Umbilical cord (tissue), 2 donors: Measurements from ENCODE around the gene NOS1AP. TPM values are rescaled to one million over a fixed set of nuclear protein-coding genes. Genes with fewer than 3 reads are reported as not detected.
A peak's percentile ranks its signal among the peaks of the same experiment; 100 is the strongest.

Experiments
- DNase-seq: peaks from one replicate; pipeline ENCODE4 v3.0.0-alpha.2; 2015; ENCODE audit warnings: low spot score
- total RNA-seq: library from RNA; depleted of rRNA; stranded (reverse); fragments of >200 nt; gene quantifications from one replicate; pipeline ENCODE4 v1.2.3, GENCODE V29; 2014; ENCODE audit warnings: low replicate concordance; ENCODE audit not compliant: insufficient read depth

NOS1AP gene
- total RNA-seq, 1 donor from 2014 or later, result 2.9 TPM

- no peak for DNase-seq
These were observed 149.1 kb downstream of the NOS1AP start for GRCh38 chr1:162218546-162218945.

- no peak for DNase-seq
These were observed 149.5 kb downstream of the NOS1AP start for GRCh38 chr1:162218975-162219374.

DNA sequence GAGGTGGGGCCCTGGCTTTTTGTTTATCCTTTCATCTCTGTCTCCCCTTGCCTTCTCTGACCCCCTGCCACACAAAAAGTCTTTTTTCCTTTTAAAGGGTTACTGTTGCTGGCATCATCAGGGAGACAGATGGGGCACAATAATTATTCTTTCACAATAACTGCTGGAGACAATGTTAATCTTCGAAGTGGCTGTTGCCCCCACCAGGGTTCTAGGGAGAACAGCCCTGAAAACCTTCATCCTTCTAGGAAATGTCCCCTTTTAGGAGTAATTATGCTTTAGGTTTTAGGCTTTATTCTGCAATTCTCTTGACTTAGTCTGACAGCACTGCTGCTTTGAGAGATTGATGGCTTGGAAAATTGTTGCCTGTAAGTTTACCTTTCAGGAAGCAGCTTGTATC, 150.0 kb downstream of the NOS1AP start:
- no peak for DNase-seq

GRCh38 chr1:162220009-162220539, 150.6 kb downstream of the NOS1AP start:
- no peak for DNase-seq

GRCh38 chr1:162222014-162222413, 152.5 kb downstream of the NOS1AP start:
- DNase-seq, result no peak

DNA sequence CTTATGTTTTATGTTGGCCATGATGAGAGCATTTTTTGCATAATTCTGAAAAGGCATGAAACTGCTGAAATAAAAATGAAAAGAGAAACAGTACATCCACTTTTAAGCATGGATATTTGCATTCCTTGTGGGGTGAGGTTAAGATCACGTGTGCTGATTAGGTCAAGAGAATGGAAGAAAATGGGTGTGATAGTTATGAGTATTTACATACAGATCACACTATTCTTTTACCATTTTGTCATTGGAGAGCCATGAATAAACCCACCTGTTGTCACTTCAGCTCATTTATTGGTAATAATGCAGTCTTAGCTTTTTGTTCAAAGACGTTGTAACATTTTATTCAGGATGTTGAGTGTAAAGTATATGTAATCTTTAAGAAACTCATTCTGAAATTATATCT, 153.2 kb downstream of the NOS1AP start:
- DNase-seq, result no peak

- no peak for DNase-seq
These were observed 154.0 kb downstream of the NOS1AP start for GRCh38 chr1:162223488-162223887.

DNA sequence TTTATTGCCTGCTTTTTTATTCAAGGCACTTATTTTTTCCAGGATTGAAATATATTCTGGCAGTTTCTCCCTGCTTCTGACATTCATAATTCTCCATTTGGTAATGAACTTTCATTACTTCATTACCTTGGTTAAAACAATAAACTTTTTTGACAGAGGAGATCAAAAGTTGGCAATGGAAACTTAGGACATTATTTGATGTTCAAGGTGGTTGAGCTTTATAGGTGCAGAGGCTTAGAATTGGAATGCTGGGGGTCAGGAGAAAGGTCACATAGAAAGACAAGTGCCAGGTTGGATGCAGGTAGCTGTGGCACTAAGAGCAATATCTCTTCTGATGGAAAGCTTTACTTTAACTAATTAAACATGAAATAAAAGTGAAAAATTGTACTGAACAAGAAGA, 154.8 kb downstream of the NOS1AP start:
- DNase-seq, result no peak

DNA sequence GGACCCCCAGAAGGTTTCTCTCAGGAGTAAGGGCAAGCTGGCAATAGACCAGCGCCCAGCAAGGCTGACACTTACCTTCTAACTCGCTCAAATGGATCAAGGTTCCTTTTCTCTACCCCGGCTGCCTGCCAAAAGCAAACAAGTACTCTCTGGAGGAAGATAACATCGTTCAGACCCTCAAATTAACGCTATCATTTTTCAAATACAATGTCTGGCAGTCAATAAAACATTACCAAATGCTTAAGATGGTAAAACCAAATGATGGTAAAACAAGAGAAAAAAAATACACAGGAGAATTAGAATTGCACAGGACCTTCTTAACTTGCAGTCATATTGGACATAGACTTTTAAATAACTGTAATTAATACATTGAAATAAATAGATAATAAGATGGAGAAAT, 159.1 kb downstream of the NOS1AP start:
- DNase-seq, result no peak

DNA sequence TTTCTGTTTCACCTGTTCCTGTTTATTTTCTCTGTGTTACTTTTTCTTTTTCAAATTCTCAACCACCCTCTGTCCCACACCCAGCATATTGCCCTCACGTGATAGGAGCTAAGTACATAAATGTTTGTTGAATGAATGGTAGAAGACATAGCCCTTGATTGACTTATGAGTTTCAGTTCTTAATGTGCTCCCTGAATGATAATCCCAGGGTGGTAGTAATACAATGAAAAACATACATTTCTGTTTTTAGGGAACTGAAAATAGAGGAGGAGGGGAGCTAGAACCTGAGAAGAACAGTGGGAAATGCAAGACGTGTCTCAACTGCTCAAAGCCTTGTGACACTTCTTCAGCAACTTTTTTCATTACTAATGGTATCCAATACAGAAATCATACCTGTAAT, 160.1 kb downstream of the NOS1AP start:
- DNase-seq, result no peak

DNA sequence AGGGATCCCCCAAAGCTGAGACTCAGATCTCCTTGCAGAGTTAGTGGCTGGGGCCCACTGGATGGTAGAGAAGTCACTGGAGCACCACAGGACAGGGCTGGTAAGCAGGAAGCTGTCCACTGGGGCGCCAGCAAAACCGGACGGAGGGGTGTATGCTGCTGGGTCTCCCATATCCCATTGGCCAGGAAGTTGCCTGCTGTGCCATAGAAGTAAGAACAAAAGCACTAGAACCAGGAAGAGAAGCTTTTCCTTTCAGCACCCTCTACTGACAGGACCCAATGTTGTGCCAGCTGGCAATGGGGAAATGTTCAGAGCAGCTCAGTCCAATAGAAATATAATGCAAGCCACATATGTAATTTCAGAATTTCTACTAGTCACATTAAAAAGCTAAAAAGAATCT, 160.6 kb downstream of the NOS1AP start:
- DNase-seq, result peak; percentile 32

DNA sequence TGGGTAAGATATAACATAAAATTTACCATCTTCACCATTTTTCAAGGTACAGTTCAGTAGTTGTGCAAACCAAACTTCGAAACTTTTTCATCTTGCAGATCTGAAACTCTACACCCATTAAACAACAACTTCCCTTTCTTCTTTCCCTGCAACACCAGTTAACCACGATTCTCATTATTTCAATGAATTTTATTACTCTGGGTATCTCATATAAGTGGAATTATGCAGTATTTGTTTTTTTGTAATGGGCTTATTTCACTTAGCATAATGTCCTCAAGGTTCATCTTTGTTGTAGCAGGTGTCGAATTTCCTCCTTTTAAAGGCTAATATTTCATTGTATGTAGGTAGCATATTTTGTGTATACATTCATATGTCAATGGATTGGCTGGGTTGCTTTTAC, 161.0 kb downstream of the NOS1AP start:
- DNase-seq, result no peak

DNA sequence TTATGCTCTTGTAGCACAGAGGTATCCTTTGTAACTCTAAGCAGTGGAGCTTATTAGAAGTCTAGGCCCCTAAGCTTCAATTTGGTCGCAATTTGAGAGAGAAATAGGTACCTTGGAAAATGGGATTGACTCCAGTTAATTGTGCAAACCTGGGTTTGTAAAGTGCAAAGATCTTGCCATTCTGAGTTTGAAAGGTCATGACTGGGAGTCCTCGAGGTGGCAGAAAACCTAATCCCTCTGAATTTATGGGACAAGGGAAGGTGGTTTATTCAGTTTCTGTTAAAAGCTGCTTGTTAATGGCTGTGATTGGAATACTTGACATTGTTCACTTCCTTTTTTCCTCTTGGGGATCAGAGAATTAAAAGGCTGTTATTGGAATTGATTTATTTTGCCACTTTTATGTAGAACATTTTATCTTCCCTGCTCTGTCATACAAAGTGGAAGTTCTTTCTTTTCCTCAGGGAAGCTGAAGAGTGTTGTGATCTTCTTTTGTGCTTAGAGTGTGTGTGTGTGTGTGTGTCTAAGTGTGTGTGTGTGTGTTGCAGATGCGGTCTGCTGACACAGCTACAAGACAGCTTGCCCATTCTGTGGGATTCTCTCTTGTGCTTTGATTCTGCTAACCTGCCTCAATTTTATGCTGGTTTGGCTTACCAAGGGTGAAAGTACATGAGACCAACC, 162.7 kb downstream of the NOS1AP start:
- DNase-seq, result no peak

DNA sequence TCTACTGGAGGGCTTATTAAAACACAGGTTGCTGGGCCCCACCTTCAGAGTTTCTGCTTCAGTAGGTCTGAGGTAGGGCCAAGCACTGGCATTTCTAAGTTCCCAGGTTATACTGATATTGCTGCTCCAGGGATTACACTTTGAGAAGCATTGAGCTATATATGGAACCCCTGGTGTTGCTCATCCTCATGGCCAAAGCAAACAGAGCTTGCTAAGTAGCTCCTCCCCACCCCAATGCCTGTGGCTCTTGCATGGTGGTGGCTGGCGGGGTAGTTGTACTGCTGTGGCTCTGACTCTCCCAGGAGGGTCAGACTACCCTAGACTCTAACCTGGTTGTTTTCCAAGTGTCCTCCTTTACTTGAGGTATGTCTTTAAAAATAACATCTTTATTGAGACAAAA, 163.6 kb downstream of the NOS1AP start:
- no peak for DNase-seq

- DNase-seq, result no peak
These were observed 164.4 kb downstream of the NOS1AP start for GRCh38 chr1:162233937-162234336.

DNA sequence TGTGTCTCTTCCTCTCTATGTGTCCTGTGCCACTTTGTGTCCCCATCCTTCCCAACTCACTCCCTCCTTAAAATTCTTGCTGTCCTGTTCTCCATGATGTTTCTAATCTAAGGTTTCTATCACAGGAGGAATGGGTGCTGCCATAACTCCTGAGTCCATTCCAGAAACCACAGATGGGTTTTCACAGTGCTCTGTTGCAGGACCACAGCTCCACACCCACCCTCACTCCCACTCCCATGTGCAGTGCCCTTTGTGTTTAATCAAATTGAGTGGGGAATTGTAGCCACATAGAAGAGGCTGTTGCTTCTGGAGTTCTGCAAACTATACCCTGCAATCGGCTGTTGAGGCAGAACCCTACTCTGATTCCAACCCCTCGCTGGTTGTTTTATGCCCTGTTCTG, 165.1 kb downstream of the NOS1AP start:
- no peak for DNase-seq

DNA sequence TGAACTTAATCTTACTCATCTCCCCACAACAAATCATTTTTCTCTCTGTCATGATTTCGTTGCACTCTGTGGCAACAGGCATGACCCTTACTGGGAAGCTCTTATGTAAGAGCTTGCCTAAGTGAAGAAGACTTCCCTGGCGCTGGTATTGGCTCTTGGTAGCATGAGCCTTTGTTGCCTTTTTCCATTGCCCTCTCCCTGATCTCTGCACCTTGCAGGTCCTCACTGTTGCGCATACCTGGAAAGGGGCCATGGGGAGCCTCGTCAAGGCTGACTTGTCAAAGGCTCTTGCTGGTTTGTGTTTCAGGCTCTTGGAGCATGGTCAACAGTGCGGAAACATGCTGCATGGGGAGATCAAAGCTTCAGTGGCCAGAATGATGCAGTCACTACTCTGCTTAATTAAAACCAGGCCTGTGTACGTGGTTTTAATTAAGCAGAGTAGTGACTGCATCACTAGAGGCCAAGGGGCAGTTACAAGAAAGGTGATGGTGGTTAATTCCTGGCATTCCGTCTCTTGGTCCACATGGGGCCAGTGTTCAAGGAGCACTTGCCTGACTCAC, 165.8 kb downstream of the NOS1AP start:
- DNase-seq, result no peak

GRCh38 chr1:162236201-162236600, 166.7 kb downstream of the NOS1AP start:
- DNase-seq, result no peak

- no peak for DNase-seq
These were observed 167.1 kb downstream of the NOS1AP start for GRCh38 chr1:162236618-162237017.

DNA sequence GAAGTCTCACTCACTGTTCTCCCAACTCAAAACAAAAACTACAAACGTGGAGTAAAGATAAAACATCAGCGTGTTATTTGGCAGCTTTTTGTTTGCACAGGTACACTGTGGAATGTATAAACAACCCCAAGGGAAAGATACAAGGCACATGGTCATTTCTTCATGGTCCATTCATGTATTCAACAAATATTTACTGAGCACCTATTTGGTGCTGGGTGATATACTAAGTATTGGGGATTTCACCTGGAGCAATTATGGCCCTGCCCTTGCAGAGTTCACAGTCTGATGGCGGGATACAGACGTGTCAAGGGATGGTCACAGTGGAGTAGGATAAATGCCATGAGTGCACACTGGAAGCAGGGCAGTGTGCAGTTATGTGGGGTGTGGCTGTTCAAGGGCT, 171.1 kb downstream of the NOS1AP start:
- no peak for DNase-seq

DNA sequence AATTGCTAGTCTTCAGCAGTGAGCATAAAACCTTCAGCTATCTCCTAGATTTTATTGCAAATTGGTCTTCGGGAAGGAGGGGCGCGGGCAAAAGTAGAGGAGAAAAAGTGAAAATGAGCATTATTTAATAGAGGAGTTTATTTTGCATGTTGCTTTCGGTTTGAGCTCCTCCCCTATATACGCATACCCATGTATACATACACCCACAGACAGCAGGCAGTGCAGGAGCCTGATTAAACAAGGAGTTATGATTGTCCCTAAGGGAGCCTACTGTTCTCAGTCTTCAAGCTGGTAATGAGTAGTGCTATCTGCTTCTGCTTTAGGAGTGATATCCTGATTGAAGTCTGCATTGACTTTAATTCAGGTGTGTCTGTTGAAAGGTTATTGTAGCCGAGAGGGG, 173.3 kb downstream of the NOS1AP start:
- no peak for DNase-seq

- no peak for DNase-seq
These were observed 179.5 kb downstream of the NOS1AP start for GRCh38 chr1:162248854-162249535.
